Spleen (tissue), 11 donors: Measurements from ENCODE around the gene MAEA. TPM values are rescaled to one million over a fixed set of nuclear protein-coding genes. Genes with fewer than 3 reads are reported as not detected.

Experiments used
- DNase-seq: peaks from one replicate; pipeline ENCODE4 v3.0.0-alpha.2; 2020
- H3K27ac ChIP-seq, 8 donors: fragments of 200-600 bp; sonication (generic) in 7 of 8; 1 replicate in 4 of 8; 2 replicates in 4 of 8; pipeline versions ENCODE4 v1.5.0 to v1.8.0; 2016 to 2021; ENCODE audit warnings: inconsistent platforms in 4 of 8, mild to moderate bottlenecking in 4 of 8, moderate library complexity in 1 of 8
- H3K27me3 ChIP-seq, 7 donors: fragments of 200-600 bp; sonication (generic) in 6 of 7; replicated peaks in 1 of 7; 1 replicate in 4 of 7; 2 replicates in 3 of 7; pipeline versions ENCODE4 v1.5.0 to v1.8.0; 2016 to 2021; ENCODE audit warnings: inconsistent platforms in 3 of 7, mild to moderate bottlenecking in 1 of 7
- H3K36me3 ChIP-seq, 6 donors: fragments of 200-600 bp; sonication (generic) in 5 of 6; 1 replicate in 4 of 6; 2 replicates in 2 of 6; pipeline versions ENCODE4 v1.5.0 to v1.8.0; 2016 to 2021; ENCODE audit warnings: inconsistent platforms in 2 of 6
- H3K4me1 ChIP-seq, 6 donors: fragments of 200-600 bp; sonication (generic) in 5 of 6; 1 replicate in 3 of 6; 2 replicates in 3 of 6; pipeline versions ENCODE4 v1.5.0 to v1.8.0; 2016 to 2021; ENCODE audit warnings: inconsistent platforms in 3 of 6
- H3K4me3 ChIP-seq, 8 donors: fragments of 200-600 bp; sonication (generic) in 7 of 8; 1 replicate in 4 of 8; 2 replicates in 4 of 8; pipeline versions ENCODE4 v1.5.0 to v1.8.0; 2016 to 2021; ENCODE audit warnings: inconsistent platforms in 4 of 8, mild to moderate bottlenecking in 4 of 8, moderate library complexity in 2 of 8
- H3K9me3 ChIP-seq, 8 donors: fragments of 200-600 bp; sonication (generic) in 7 of 8; 1 replicate in 4 of 8; 2 replicates in 4 of 8; pipeline versions ENCODE4 v1.5.0 to v1.8.0; 2016 to 2021; ENCODE audit warnings: inconsistent platforms in 4 of 8
- CTCF ChIP-seq, 11 experiments: fragments of 200-600 bp in 7 of 11; fragments of 450-650 bp in 4 of 11; sonication (generic) in 4 of 11; IDR thresholded peaks in 8 of 11; conservative IDR thresholded peaks in 3 of 11; 1 replicate in 7 of 11; 2 replicates in 4 of 11; pipeline versions ENCODE4 v1.4.0 to v1.8.0; 2016 to 2021; ENCODE audit warnings: antibody characterized with exemption in 11 of 11, inconsistent platforms in 4 of 11, mild to moderate bottlenecking in 1 of 11
- POLR2A ChIP-seq, 3 donors: fragments of 450-650 bp; IDR thresholded peaks; one replicate each; pipeline ENCODE4 v1.5.1; 2017; ENCODE audit warnings: antibody characterized with exemption in 3 of 3, mild to moderate bottlenecking in 1 of 3
- POLR2AphosphoS5 ChIP-seq, 3 donors: sonication (generic); formaldehyde crosslinking; IDR thresholded peaks; one replicate each; pipeline ENCODE4 v1.5.1; 2017; ENCODE audit warnings: antibody characterized with exemption in 3 of 3
- WGBS, 5 donors: extraction: QIAGEN DNeasy Blood & Tissue Kit in 3 of 5; methylation state at CpG; one replicate each; pipeline versions ENCODE4 v1.1.5 to v1.1.7; 2013 to 2018; 5-methylcytosine and 5-hydroxymethylcytosine counted together
- intact Hi-C: fragments of 100-400 bp; cut with DNase I; formaldehyde crosslinking; loops from one replicate; pipeline ENCODE4 v1.15.0; 2023; ENCODE audit warnings: low total_unique reads
- polyA plus RNA-seq, 3 donors: library from polyadenylated mRNA; stranded (reverse); fragments of 200-250 nt; gene quantifications; one replicate each; pipeline ENCODE4 v1.2.1, GENCODE V29; 2013
- total RNA-seq, 7 donors: library from RNA; depleted of rRNA in 3 of 7; stranded (reverse); fragments of >200 nt in 3 of 7; fragmentation: NEBNext Ultra II Directional in 4 of 7; extraction: Animal tissue kit (Norgen Biotek cat#: 25700) in 4 of 7; gene quantifications; one replicate each; pipeline versions ENCODE4 v1.1.0 to v1.2.1, GENCODE V29; 2016 to 2021
- donor health status: healthy with polysubstance abuse.
- donor health status: DM: no; HTN: no; CAD: no; lungs with moderate emphysema.
- donor health status: DM: no; HTN: no; CAD: no.
- donor health status: Bipolar disorder and iron deficiency.
- donor health status: healthy.
- donor health status: DM: no; HTN: no; CAD: no.
- donor health status: DM: yes; HTN: yes; CAD: no.

Gene MAEA
- total and polyA plus RNA-seq, 10 donors, result 46.6 to 112 (median 80.1) TPM

- TF ChIP-seq POLR2A (IDR thresholded peaks at IDR 0.05) (no peak), CTCF (IDR thresholded peaks at IDR 0.05 in 8 of 11, conservative IDR thresholded peaks at IDR 0.05 in 3 of 11) (no peak), POLR2AphosphoS5 (IDR thresholded peaks at IDR 0.05) (peak in 1 of 3 donors; percentile 54)
- H3K27ac ChIP-seq, result peak overlapping the region in 7 of 8 donors; percentile 8 to 83 (median 64)
- WGBS, 5 donors, result 52 to 79% (median 71%) methylated on average over 7 of the region's 7 CpGs
- peak; percentile 27 for DNase-seq
- no peaks in the 10 kb centered on the region for H3K27me3 ChIP-seq
- H3K4me1 ChIP-seq, result peaks cover 0 to 33% (median 9%) of the 10 kb centered on the region in 6 donors
- intact Hi-C loops, result no loop called here
- peaks cover 0 to 92% (median 72%) of the 10 kb centered on the region in 6 donors for H3K36me3 ChIP-seq
- H3K4me3 ChIP-seq, result peak overlapping the region in 1 of 8 donors; percentile 27
- no peaks in the 10 kb centered on the region for H3K9me3 ChIP-seq
These were observed 46.4 kb downstream of the MAEA start for GRCh38 chr4:1336088-1336491.

GRCh38 chr4:1337376-1337831 is 47.7 kb downstream of the MAEA start:
- 71 to 88% (median 85%) methylated on average over 7 to 11 of the region's 11 CpGs for WGBS, 5 donors
- TF ChIP-seq POLR2A (IDR thresholded peaks at IDR 0.05) (no peak), CTCF (IDR thresholded peaks at IDR 0.05 in 8 of 11, conservative IDR thresholded peaks at IDR 0.05 in 3 of 11) (no peak)
- peaks cover 0 to 86% (median 74%) of the 10 kb centered on the region in 6 donors for H3K36me3 ChIP-seq
- H3K27ac ChIP-seq, result peak overlapping the region in 3 of 8 donors; percentile 64 to 83 (median 80)
- intact Hi-C loops, result no loop called here
- no peaks in the 10 kb centered on the region for H3K27me3 ChIP-seq
- H3K9me3 ChIP-seq, result no peaks in the 10 kb centered on the region
- peak; percentile 55 for DNase-seq
- H3K4me3 ChIP-seq, result no peak overlapping the region
- peaks cover 0 to 20% (median 2%) of the 10 kb centered on the region in 6 donors for H3K4me1 ChIP-seq

- intact Hi-C loops, result no loop called here
- Histone ChIP-seq H3K4me1 (peaks cover 0 to 13% (median 0%) of the 10 kb centered on the region in 6 donors), H3K27me3 (no peaks in the 10 kb centered on the region), H3K9me3 (no peaks in the 10 kb centered on the region), H3K27ac (peak overlapping the region in 2 of 8 donors; percentile 80 to 83), H3K36me3 (peaks cover 0 to 78% (median 67%) of the 10 kb centered on the region in 6 donors), H3K4me3 (no peak overlapping the region)
- TF ChIP-seq CTCF (IDR thresholded peaks at IDR 0.05 in 8 of 11, conservative IDR thresholded peaks at IDR 0.05 in 3 of 11) (no peak), POLR2A (IDR thresholded peaks at IDR 0.05) (no peak), POLR2AphosphoS5 (IDR thresholded peaks at IDR 0.05) (peak in 1 of 3 donors; percentile 51)
- 95 to 99% (median 97%) methylated on average over 16 to 41 of the region's 41 CpGs for WGBS, 5 donors
- peak; percentile 66 for DNase-seq
These were observed 48.5 kb downstream of the MAEA start for GRCh38 chr4:1337951-1338751.

- peak; percentile 55 for DNase-seq
- no peak overlapping the region for H3K27ac ChIP-seq
- H3K4me1 ChIP-seq, result peaks cover 0 to 9% (median 0%) of the 10 kb centered on the region in 6 donors
- H3K27me3 ChIP-seq, result no peaks in the 10 kb centered on the region
- WGBS, 5 donors, result 97 to 98% (median 98%) methylated on average over 38 of the region's 38 CpGs
- H3K36me3 ChIP-seq, result peaks cover 0 to 74% (median 64%) of the 10 kb centered on the region in 6 donors
- no peaks in the 10 kb centered on the region for H3K9me3 ChIP-seq
- intact Hi-C loops, result no loop called here
- TF ChIP-seq CTCF (IDR thresholded peaks at IDR 0.05 in 8 of 11, conservative IDR thresholded peaks at IDR 0.05 in 3 of 11), result no peak
- no peak for TF ChIP-seq POLR2A (IDR thresholded peaks at IDR 0.05)
- TF ChIP-seq POLR2AphosphoS5 (IDR thresholded peaks at IDR 0.05), result no peak
- H3K4me3 ChIP-seq, result no peak overlapping the region
These were observed 49.2 kb downstream of the MAEA start for GRCh38 chr4:1338752-1339414.
